ENCODE measurements around the gene CFAP119. TPM values are rescaled to one million over a fixed set of nuclear protein-coding genes. Genes with fewer than 3 reads are reported as not detected.

Gene CFAP119
- total and polyA plus RNA-seq, 3 donors from 2014 or later = 31.5 to 54.2 (median 43.3) TPM

GRCh38 chr16:30784215-30784614 lies 22.4 kb upstream of the CFAP119 start:
- no peaks in the 10 kb centered on the region for H3K36me3 ChIP-seq (ENCODE audit: low read depth, missing control alignments)
- TF ChIP-seq POLR2A (IDR thresholded peaks at IDR 0.05) = no peak
- no peak for TF ChIP-seq CTCF (IDR thresholded peaks at IDR 0.05)
- H3K9me3 ChIP-seq = no peaks in the 10 kb centered on the region
- intact Hi-C loops (cut with DNase I; ENCODE audit: low total_unique reads) = no loop called here
- H3K27me3 ChIP-seq = no peaks in the 10 kb centered on the region
- H3K4me3 ChIP-seq = no peak overlapping the region
- DNase-seq = no peak
- peaks cover 17% of the 10 kb centered on the region for H3K4me1 ChIP-seq
- 46 to 50% methylated on average over 18 of the region's 18 CpGs for WGBS, 2 donors
- no peak overlapping the region for H3K27ac ChIP-seq

- Histone ChIP-seq H3K4me1 (peaks cover 17% of the 10 kb centered on the region), H3K9me3 (no peaks in the 10 kb centered on the region), H3K4me3 (peak overlapping the region in 1 of 2 donors; percentile 5), H3K27me3 (no peaks in the 10 kb centered on the region), H3K27ac (no peak overlapping the region), H3K36me3 (ENCODE audit: low read depth, missing control alignments) (no peaks in the 10 kb centered on the region)
- intact Hi-C loops (cut with DNase I; ENCODE audit: low total_unique reads) = no loop called here
- no peak for DNase-seq
- WGBS, 2 donors = 72 to 79% methylated on average over 9 to 54 of the region's 57 CpGs
- no peak for TF ChIP-seq POLR2A (IDR thresholded peaks at IDR 0.05)
- TF ChIP-seq CTCF (IDR thresholded peaks at IDR 0.05) = no peak
Observed at GRCh38 chr16:30783280-30784109, 21.6 kb upstream of the CFAP119 start.

DNA sequence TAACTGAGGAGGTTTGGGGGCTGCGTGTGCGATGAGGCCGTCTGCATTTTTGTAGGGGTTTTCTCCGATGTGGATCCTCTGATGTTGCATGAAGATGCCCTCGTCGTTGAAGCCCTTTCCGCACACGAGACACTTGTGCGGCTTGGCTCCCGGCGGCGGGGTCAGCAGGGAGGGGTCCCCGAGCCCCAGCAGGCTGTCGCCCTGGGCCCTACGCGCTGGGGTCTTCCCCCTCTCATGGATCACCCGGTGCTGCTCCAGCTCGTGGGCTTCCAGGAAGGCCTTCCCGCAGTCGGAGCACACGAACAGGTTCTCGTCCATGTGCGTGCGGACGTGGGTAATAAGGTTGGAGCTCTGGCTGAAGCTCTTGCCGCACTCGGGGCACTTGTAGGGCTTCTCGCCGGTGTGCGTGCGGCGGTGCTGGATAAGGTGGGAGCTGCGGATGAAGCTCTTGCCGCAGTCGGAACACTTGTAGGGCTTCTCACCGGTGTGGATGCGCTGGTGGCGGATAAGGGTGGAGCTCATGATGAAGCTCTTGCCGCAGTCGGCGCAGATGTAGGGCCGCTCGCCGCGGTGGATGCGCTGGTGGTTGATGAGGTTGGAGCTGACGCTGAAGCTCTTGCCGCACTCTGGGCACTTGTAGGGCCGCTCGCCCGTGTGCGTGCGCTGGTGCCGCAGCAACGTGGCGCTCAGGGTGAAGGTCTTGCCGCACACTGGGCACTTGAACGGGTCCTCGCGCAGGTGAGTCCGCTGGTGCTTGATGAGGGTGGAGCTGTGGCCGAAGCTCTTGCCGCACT lies 20.8 kb upstream of the CFAP119 start:
- peaks cover 17% of the 10 kb centered on the region for H3K4me1 ChIP-seq
- TF ChIP-seq POLR2A (IDR thresholded peaks at IDR 0.05) (no peak), CTCF (IDR thresholded peaks at IDR 0.05) (no peak)
- no peaks in the 10 kb centered on the region for H3K27me3 ChIP-seq
- intact Hi-C loops (cut with DNase I; ENCODE audit: low total_unique reads) = no loop called here
- no peaks in the 10 kb centered on the region for H3K9me3 ChIP-seq
- peak overlapping the region in 1 of 2 donors; percentile 5 for H3K4me3 ChIP-seq
- H3K36me3 ChIP-seq (ENCODE audit: low read depth, missing control alignments) = no peaks in the 10 kb centered on the region
- no peak overlapping the region for H3K27ac ChIP-seq
- DNase-seq = no peak
- 53 to 81% methylated on average over 19 to 63 of the region's 63 CpGs for WGBS, 2 donors

- no peak for DNase-seq
- Histone ChIP-seq H3K36me3 (ENCODE audit: low read depth, missing control alignments) (no peaks in the 10 kb centered on the region), H3K9me3 (no peaks in the 10 kb centered on the region), H3K27ac (no peak overlapping the region), H3K4me3 (no peak overlapping the region), H3K27me3 (no peaks in the 10 kb centered on the region), H3K4me1 (peaks cover 13% of the 10 kb centered on the region)
- intact Hi-C loops (cut with DNase I; ENCODE audit: low total_unique reads) = no loop called here
- TF ChIP-seq POLR2A (IDR thresholded peaks at IDR 0.05) (no peak), CTCF (IDR thresholded peaks at IDR 0.05) (no peak)
- 72 to 74% methylated on average over 4 of the region's 4 CpGs for WGBS, 2 donors
Observed at GRCh38 chr16:30780549-30780948, 18.7 kb upstream of the CFAP119 start.

Measured in testis (tissue), 3 donors.